Stimulated activated CD8-positive, alpha-beta memory T cell treated with anti-CD3 and anti-CD28 coated beads, Interleukin-4, amount 100 ng/mL, for 1 hour (primary cell): ENCODE results near the gene TMEM245.
"Not testable (repeated sequence)": the region's sequence is repeated elsewhere in the genome, so short reads cannot be mapped to it uniquely, and the experiment has no call there.

Source experiments
- DNase-seq, 2 donors: peaks; one replicate each; pipeline ENCODE4 v3.0.0-alpha.2; 2020; ENCODE audit warnings: low read depth in 2 of 2, low spot score in 1 of 2

The TMEM245 gene

DNA sequence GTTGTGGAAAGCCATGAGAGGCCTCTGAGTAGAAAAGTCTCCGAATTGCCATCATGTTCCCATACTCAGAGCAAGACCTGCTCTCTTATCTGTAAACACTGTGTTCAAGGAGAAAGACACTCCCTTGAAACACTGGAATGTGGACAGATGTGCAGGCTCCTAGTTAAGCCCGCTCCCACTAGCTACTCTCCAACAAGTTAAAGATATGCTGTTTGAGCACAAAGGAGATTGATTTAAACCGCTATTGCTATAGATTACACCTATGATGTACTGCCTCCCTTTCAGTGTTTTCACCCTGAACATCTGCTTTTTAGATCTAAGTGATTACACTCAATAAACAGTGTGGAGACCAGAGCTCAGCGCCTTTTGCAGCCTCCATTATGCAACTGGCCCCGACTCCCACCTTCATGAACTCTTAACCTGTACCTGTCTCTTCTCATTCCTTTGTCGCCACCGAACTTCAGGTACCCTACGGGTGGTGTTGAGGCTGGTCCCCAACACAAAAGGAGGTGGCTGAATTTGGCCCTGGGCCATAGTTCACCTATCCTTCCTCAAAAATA lies 47.5 kb downstream of the TMEM245 start:
- no peak for DNase-seq

DNA sequence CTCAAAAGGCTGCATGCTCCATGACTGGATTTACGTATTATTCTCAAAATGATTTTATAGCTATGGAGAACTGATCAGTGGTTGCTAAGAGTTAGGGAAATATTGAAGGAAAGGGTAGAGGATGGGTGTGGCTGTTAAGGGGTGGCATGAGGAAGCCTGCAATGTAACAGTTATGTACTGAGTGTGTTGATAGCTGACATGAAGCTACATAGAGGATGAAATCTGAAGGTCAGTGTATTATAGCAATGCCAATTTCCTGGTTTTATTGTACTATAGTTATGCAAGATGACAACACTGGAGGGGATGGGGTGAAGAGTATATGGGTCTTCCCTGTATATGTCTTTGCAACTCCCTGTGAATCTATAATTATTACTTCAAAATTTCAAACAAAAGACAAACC lies 51.0 kb downstream of the TMEM245 start:
- DNase-seq: no peak

DNA sequence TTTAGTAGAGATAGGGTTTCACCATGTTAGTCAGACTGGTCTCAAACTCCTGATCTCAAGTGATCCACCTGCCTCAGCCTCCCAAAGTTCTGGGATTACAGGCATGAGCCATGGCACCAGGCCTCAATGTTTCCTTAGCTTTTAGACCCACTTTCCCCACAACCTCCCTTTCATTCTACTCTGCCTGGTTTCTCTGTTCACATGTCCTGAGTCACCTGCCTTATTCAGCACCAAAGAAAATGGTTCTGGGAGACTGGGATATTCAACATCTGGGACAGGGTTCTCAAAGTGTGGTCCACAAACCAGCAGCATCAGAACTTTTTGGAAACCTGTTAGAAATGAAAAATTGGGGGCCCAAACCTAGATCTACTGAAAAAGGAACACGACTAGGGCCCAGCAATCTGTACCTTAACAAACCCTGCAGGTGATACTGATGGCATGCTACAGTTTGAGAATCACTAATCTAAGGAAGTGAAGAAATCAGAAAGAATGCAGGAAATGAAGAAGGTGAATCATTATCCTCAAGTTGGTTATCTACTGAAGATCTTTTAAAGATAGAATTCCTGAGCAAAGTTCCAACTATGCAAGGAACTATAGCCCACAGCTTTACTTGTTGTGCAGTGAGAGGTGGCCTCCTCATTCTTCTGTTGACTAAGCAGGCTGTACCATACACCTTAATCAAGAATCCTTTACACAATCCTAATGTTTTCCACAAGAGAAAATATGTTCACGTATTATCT lies 54.6 kb downstream of the TMEM245 start:
- DNase-seq: no peak

- DNase-seq: no peak
These were observed 56.0 kb downstream of the TMEM245 start for GRCh38 chr9:109063760-109064159.

- DNase-seq: no peak
These were observed 57.2 kb downstream of the TMEM245 start for GRCh38 chr9:109062543-109062942.

- DNase-seq: no peak
These were observed 59.6 kb downstream of the TMEM245 start for GRCh38 chr9:109060191-109060590.

DNA sequence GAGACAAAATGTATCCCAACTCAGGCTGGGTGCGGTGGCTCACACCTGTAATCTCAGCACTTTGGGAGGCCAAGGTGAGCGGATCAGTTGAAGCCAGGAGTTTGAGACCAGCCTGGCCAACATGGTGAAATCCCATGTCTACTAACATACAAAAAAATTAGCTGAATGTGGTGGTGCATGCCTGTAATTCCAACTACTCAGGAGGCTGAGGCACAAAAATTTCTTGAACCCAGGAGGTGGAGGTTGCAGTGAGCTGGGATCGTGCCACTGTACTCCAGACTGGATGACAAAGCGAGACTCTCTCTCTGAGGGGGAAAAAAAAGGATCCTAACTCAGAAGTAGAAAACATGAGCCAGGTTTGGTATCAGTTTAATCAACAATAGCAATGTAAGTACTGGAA lies 66.6 kb downstream of the TMEM245 start:
- not testable (repeated sequence) for DNase-seq

DNA sequence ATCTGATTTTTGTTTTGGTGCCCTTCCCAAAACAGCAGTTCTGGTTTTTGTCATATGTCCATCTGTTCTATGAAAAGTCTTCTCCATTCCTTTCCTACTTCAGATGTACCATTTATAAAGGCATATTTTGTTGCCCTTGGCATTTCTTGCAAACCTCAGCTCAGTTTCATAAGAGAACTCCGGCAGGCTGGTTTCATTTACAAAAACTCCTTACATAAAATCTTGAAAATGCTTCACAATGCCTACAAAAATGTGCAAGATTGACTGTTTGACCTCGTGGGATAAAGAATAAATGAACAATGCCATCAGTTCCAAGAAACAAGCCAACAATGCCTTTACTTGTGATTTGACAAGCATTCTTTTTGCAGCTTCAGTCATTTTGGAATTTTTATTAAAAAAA lies 67.3 kb downstream of the TMEM245 start:
- no peak for DNase-seq

GRCh38 chr9:109051733-109052132 lies 68.0 kb downstream of the TMEM245 start:
- DNase-seq: no peak

DNA sequence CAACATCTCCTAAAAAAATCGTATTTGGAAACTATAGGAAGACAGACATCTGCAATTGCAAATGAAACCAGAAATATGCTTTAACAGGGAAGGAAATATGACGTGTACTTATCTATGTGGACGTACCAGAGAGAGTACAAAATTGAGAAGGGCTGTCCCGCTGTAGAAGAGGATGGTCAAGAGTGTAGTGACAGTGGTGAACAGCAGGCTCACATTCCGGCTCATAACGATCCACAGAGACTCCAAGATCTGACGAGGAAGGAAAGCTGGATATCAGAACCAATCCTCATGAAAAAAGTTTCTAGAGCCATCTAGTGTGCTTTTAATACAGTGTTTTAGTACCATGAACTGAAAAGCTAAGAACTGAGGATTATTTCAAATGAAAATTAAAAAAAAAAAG lies 69.3 kb downstream of the TMEM245 start:
- no peak for DNase-seq

DNA sequence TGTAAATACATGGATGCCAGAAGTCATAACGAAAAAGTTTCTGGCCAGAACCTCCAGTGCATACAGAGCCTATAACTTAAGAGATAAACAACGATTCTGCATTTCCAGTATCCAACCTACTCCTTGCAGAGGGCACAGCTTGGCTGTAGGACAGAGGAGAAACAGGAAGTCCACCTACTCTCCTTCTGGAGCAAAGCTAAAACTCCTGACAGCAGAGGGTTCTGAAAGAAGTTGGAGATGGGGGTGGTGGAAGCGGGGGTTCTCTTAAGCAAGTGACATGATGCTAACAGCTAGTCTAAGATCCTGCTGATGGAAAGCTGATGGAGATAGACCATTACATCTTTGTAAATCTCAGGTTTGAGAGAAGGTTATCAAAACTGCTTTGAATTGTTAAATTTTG lies 70.9 kb downstream of the TMEM245 start:
- DNase-seq: no peak

DNA sequence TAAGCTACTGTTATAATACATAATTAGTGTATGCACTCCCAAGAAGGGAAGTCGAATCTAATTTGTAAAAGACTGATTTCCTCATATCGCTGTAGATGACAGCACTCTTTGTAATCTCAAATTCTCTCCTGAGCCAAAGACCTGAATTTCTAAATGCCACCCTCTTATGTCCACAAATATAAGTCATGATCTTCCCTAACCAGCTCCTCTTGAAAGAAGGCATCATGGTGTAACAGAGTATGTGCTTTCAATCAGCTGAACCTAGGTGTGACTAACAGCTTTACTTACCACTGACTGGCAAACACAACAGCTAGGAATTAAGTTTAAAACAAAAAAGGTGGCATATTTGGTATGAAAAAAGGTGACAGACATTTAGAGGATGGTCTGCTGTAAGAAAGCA lies 72.5 kb downstream of the TMEM245 start:
- no peak for DNase-seq

- no peak for DNase-seq
These were observed 73.4 kb downstream of the TMEM245 start for GRCh38 chr9:109046346-109046745.

GRCh38 chr9:109043578-109043977 lies 76.2 kb downstream of the TMEM245 start:
- no peak for DNase-seq

- DNase-seq: no peak
These were observed 79.2 kb downstream of the TMEM245 start for GRCh38 chr9:109040571-109040970.

- no peak for DNase-seq
These were observed 80.2 kb downstream of the TMEM245 start for GRCh38 chr9:109039539-109039938.

- DNase-seq: no peak
These were observed 81.6 kb downstream of the TMEM245 start for GRCh38 chr9:109037946-109038715.

- no peak for DNase-seq
These were observed 82.7 kb downstream of the TMEM245 start for GRCh38 chr9:109036744-109037680.

- no peak for DNase-seq
These were observed 83.9 kb downstream of the TMEM245 start for GRCh38 chr9:109035684-109036423.

- no peak for DNase-seq
These were observed 85.6 kb downstream of the TMEM245 start for GRCh38 chr9:109033941-109034700.
